Renal cortex interstitium (tissue), 11 donors: ENCODE measurements around the gene NDUFS5. TPM values are rescaled to one million over a fixed set of nuclear protein-coding genes. Genes with fewer than 3 reads are reported as not detected.

Experiments used
- DNase-seq, 11 donors: peaks; one replicate each; pipeline ENCODE4 v3.0.0-alpha.2; 2013; ENCODE audit warnings: low read depth in 9 of 11, low spot score in 4 of 11; ENCODE audit errors: extremely low read depth in 1 of 11
- polyA plus RNA-seq, 3 donors: library from polyadenylated mRNA; unstranded; fragments of 120-200 nt; gene quantifications; one replicate each; pipeline ENCODE4 v1.2.1, GENCODE V29; 2013; ENCODE audit not compliant: insufficient read length in 3 of 3

NDUFS5 gene
- polyA plus RNA-seq, 3 donors, result 238 to 285 (median 265) TPM

DNA sequence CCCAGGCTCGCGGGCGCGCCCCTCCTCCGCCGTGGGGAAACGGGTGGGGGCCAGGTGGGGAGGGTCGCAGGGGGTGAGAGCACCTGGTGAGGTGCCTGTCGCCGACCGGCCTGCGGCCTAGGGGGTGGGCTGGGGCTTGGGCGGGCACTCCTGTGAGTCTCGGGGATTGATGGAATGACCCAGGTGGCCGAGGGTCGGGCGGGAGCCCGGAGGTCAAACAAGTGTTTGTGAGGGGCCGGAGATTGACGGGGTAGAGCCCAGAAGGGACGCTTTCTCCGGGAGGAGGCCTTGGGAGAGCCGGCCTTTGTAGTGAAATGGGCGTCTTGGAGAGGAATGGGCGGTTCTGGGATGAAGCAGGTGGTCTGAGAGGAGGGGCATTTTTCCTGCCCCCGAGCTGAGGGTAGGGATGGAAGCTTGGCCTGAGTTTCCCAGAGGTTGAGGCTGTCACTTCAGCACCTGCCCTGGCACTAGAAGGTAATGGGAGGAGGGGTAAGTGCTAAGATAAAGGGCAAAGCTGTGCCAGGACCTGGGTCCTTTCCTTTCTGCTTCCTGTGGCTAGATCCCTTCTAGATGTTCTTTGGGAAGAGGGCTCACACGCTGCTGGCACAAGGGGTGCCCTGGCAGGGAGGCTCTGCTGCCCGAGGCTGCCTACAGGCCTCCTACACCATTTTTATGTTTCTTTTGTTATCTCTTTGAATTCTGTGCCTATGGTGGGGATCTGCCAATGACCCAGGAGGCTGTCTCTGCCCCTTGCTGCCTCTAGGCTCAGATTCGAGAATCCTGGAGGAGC, 56.1 kb downstream of the NDUFS5 start:
- no peak for DNase-seq

GRCh38 chr1:39082811-39083576, 56.8 kb downstream of the NDUFS5 start:
- no peak for DNase-seq

GRCh38 chr1:39084191-39084590, 58.0 kb downstream of the NDUFS5 start:
- no peak for DNase-seq

Other genes with a start within 250 kb of the NDUFS5 start
- gene RRAGC, start 166.6 kb upstream of the NDUFS5 start, polyA plus RNA-seq, result 10 to 100 TPM; 29.8 to 41.7 (median 33.7) TPM
- gene MYCBP, start 153.0 kb upstream of the NDUFS5 start, polyA plus RNA-seq, result 10 to 100 TPM; 27.8 to 34.7 (median 33.7) TPM
- under 1 TPM in 2 of 3 donors, not detected in 1; 0.45 to 0.50 TPM for gene GJA9, start 144.8 kb upstream of the NDUFS5 start, polyA plus RNA-seq
- 1 to 10 TPM in 1 of 3 donors, under 1 TPM in 2; 0.89 to 1.0 (median 0.95) TPM for gene RHBDL2, start 84.5 kb upstream of the NDUFS5 start, polyA plus RNA-seq
- gene AKIRIN1, start 35.1 kb upstream of the NDUFS5 start, polyA plus RNA-seq, result 100 to 1,000 TPM in 2 of 3 donors, 10 to 100 TPM in 1; 96.2 to 122 (median 102) TPM
- gene MACF1, start 178.3 kb downstream of the NDUFS5 start, polyA plus RNA-seq, result 100 to 1,000 TPM; 252 to 274 (median 259) TPM